ENCODE results near the gene RACGAP1.
"Not testable (repeated sequence)": the region's sequence is repeated elsewhere in the genome, so short reads cannot be mapped to it uniquely, and the experiment has no call there.

The RACGAP1 gene

GRCh38 chr12:49986476-49986875 lies 38.8 kb downstream of the RACGAP1 start:
- DNase-seq (ENCODE audit: low spot score) = not testable (repeated sequence)

GRCh38 chr12:49985981-49986380 lies 39.3 kb downstream of the RACGAP1 start:
- DNase-seq (ENCODE audit: low spot score) = no peak

DNA sequence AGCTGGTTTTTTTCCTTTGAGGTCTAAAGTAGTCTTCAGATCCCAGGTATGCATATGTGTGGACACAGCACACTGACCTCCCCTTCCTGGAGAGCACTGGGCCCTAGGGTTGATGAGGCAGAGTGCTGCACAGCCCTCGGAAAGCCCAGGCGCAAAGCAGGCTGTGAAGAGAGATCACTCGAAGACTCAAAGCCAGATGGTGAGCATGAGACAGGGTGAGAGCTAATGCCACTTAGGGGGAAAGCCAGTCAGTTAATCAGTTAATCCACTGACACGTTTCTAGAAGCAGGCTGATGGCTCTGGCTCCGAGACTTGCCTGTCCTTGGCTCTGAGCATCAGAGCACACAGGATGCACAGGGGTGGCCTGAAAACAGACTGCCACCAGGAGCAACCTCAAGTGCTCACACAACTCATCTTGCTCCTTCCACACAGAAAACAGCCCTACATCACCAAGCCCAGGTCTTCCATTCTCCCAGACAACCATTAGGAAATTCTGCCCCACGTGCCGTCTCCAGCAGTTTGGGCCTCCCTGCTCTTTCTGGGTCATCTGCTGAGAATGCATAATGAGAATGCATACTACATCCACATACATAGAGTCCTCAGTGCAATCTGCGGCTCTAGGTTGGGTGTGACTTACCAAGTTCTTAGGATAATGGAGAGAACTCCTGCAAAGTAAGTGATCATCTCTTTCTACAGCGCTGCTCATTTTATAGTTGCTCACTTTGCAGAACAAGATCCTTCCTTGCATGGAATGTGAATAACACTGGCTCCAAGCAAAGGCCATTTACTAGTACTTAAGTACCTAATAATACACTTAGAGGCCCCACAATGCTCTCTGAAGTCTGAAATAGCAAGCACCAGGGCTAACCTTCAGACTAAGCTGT lies 40.6 kb downstream of the RACGAP1 start:
- DNase-seq (ENCODE audit: low spot score) = no peak

DNA sequence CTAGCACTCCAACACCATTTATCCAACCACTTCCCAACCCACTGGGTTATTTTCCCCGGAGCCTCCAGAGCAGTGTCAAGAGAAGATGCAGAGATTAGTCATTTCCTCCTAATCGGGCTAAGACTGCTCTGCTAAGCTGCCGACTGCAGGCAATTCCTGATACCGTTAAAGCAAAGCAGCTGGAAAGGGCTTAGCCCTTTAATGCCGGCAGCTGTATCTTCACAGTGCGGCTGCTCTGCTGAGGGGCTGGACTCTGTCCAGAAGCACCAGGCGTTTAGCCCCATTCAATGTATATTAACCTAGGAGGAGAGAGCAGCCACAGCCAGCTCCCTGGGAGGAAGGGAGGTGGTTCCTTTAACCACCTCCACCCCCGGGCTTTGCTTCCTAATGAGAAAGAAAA lies 41.4 kb downstream of the RACGAP1 start:
- no peak for DNase-seq (ENCODE audit: low spot score)

DNA sequence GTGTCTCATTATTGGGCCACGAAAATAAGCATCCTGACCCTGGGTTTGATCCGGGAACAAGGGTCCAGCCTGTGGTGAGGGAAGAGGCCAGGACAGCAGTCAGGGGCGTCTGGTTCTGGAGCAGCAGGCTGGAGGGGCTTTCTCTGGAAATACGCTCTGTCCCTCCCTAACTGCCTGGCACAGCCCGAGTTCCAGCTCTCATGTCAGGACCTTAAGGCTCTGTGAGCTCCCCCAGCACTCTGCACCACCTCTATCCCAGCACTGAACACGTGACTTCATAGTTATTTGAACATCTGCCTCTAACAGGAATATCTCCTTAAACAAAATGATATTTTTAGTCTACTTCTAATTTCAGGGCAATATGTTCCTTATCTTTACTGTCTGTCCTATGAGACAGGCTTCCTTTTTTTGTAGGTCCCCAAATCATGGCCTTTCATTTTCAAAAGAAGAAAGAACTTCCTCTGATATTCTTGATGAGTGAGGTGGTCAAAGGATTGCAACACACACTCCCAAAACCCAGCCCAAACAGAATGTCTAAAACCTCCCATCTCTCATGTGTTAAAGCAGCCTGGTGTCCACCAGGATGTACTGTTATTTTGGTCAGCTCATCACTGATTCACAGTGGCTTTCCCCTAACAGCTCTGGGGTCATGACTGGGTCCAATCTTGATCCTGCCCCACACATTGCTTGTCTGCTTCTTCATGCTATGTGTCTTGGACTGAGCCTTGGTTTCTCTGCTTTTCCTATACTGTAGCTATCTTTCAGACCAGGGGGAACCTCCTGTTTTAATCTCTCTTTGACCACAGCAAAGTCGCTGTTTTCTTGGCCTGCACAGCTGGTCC lies 42.8 kb downstream of the RACGAP1 start:
- no peak for DNase-seq (ENCODE audit: low spot score)

DNA sequence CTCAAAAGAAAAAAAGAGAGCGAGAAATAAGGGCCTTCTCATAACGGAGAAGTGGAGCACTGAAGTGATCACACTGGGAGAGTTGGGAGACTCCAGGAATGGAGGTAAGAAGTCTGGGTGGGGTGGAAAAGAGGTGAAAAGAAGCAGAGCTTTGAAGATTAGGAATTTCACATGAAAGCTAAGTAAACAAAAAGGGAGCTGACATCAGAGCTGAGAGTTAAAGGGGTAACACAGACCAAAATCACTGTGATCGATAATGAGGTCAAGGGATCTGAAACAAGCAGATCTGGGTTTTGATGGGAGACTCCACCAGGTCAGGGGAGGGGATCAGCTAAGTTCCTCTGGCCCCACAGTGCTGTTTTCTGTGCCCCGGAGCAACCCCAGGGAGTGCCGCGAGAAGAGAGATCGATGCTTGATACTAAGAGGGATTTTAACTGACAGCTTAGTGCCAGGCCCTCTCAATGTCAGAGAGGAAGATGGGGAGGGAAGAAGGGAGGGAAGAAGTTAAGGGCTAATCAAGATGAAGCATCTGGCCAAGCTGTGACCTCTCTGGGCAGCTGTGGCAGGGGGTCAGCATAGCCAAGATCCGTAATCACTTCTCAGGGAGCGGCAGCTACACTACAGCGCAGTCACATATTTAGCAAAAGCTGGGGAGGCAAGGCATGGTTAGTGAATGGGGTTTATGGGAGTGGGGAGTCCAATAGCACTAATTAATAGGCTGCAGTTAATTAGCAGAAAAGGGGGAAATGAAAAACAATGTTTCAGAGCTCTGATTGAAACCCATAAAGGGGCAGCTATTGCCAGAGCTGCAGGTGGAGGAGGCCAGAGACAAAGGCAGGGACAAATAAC lies 44.6 kb downstream of the RACGAP1 start:
- no peak for DNase-seq (ENCODE audit: low spot score)

DNA sequence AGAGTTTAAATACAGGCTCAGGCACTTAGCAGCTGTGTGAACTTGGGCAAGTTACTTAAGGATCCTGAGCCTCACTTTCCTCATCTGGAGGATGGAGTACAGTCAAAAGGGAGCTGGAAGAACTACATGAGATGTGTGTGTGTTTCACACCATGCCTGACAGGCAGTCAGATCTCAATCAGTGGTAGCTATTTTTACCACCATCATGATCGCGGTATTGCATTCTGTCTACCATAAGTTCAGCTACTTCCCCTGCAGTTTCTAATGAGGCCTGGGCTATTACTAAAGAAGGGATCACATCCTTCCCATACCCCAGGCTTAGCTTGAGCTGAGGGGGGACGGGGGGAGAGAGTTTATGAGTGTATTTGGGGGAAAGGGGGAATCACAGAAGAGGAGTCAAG lies 45.5 kb downstream of the RACGAP1 start:
- no peak for DNase-seq (ENCODE audit: low spot score)

GRCh38 chr12:49979016-49979586 lies 46.2 kb downstream of the RACGAP1 start:
- DNase-seq (ENCODE audit: low spot score) = no peak

GRCh38 chr12:49978125-49978524 lies 47.2 kb downstream of the RACGAP1 start:
- DNase-seq (ENCODE audit: low spot score) = no peak

DNA sequence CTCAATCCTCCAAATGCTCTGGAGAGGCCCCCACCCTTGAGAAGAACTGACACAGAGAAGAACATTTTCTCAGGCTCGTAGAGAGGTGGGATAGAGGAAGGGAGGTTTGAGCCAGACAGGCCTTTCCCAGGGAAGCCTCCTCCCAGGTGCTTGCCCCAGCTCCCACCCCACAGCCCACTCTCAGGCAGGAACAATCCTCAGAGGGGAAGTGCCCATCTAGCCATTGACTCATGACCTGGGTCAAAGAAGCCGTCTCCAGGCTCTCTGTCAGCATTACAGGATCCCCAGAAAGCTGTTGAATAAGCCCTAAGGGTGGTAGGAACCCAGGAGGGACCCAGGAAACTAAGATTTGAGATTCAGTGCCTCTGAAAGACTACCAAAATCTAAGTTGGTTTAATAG lies 48.7 kb downstream of the RACGAP1 start:
- no peak for DNase-seq (ENCODE audit: low spot score)

GRCh38 chr12:49975318-49975761 lies 50.0 kb downstream of the RACGAP1 start:
- no peak for DNase-seq (ENCODE audit: low spot score)

- no peak for DNase-seq (ENCODE audit: low spot score)
Measured at GRCh38 chr12:49974677-49975317, 50.5 kb downstream of the RACGAP1 start.

GRCh38 chr12:49974231-49974675 lies 51.0 kb downstream of the RACGAP1 start:
- DNase-seq (ENCODE audit: low spot score) = no peak

DNA sequence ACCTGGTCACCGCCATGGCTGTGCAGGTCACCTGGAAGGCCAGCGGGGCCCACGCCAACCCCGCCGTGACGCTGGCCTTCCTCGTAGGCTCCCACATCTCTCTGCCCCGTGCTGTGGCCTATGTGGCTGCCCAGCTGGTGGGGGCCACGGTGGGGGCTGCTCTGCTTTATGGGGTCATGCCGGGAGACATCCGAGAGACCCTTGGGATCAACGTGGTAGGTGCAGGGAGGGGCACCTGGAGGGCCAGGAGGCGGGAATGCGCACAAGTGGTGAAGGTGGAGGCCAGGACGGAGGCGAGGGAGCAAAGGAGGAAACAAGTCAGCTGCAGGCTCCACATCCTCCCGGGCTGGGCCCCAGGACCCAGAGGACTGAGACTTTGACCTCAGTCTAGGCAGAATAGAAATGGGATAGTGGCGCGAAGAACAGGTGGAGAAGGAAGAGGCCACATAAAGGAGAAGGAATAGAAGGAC lies 51.9 kb downstream of the RACGAP1 start:
- no peak for DNase-seq (ENCODE audit: low spot score)

DNA sequence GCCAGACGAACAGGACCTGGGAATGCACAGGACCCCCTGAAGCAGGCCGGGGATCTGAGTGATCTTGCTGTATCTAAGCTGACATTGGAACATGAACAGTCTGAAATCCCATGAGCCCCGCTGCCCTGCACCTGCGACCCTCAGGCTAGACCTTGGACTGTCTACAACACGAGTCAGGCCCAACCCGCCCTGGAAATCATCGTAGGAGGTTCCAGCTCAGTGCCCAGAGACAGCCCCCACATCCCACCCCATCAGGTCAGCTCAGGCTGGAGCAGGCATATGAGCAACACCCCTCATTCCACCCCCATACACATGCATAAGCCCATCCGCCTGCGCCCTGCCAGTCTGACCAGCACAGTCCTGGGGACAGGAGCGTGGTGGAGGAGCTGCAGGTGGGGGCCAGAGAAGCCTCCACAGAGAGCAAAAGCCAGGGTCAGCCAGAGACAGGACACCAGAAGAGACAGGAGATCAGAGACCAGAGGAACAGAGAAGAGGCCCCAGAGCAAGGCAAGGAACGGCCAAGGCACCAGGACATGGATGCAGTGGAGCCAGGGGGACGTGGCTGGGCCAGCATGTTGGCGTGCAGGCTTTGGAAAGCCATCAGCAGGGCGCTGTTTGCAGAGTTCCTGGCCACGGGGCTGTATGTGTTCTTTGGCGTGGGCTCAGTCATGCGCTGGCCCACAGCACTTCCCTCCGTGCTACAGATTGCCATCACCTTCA lies 52.5 kb downstream of the RACGAP1 start, which contains the start of gene AQP6:
Gene AQP6, plus strand, starts transcription at position 307 of the 720 bp plus-strand sequence. Its CDS starts 227 bp downstream, at position 534.
- DNase-seq (ENCODE audit: low spot score) = no peak

GRCh38 chr12:49972129-49972528 lies 53.2 kb downstream of the RACGAP1 start:
- no peak for DNase-seq (ENCODE audit: low spot score)

- no peak for DNase-seq (ENCODE audit: low spot score)
Measured at GRCh38 chr12:49971141-49971540, 54.2 kb downstream of the RACGAP1 start.

DNA sequence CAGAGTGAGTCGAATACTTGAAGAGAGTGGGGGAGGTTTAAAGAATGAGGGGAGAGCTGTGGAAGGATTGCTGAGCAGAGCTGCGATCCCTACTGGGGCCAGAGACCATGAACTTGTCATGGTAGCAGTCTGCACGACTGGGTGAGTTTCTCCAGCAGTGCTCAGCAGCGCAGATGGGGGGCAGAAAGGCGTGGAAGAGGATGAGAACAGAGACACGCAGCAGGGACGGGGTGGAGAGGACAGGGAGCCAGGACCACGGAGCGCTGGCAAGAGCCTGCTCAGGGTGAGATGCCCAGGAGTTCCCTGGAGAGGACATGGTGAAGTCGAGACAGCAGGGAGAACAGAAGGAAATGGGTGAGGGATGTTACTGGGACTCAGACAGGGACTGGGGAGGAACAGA lies 54.6 kb downstream of the RACGAP1 start:
- DNase-seq (ENCODE audit: low spot score) = no peak

- no peak for DNase-seq (ENCODE audit: low spot score)
Measured at GRCh38 chr12:49969651-49970429, 55.5 kb downstream of the RACGAP1 start.
